ENCODE measurements around the gene MIEF1.

The MIEF1 gene

DNA sequence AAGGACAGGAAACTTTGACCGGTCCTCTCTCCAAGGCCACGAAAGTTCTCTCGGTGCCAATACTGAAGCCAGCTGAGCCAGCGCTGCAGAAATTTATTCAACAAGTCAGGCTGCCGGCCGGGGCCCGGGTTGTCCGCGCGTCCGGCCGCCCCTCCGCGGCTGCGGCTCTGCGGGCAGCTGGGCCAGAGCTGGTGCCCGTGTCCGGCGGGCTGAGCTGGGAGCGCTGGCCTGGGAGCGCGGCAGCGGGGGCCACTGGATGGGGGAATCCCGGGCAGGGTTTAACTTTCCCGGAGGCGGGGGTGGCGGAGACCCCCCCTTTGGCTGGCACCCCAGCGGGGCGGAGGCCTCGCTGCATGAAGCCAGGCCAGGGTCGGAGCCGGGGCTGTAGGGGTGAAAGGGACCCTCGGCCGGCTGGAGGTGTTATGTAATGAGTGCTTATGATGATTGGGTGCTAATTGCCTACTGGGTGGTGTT lies 56.2 kb downstream of the MIEF1 start:
- DNase-seq (ENCODE audit: low spot score), result no peak

GRCh38 chr22:39558950-39559349 lies 56.9 kb downstream of the MIEF1 start:
- no peak for DNase-seq (ENCODE audit: low spot score)

DNA sequence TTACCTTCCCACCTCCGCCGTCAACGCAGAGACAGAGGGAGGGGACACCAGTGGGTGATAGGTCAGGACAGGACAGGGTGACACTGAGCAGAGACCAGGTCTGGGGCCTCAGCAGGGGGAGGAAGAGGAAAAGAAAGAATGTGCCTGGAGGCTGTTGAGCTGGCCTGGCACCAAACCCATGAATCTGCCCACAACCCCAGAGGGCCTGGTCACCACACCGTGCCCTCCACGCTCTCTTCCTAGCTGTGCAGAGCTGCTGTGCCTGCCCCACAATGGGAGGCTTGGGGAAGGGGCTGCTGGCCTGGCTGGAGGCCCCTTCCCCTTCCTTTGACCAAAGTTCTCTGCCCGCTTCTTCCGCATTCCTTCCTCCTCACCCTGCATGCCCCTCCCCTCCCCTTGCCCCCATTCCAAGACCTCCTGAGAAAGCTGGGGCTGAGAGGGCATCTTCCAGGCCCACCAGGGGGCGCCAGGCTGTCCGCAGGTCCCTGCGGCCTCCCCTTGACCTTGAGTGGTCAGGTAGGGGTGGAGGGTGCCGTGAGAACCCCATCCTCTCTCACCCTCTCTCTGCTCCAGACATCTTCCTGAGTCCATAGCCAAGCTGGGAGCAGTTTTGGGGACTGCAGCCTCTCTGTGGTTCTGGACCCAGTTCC lies 57.5 kb downstream of the MIEF1 start:
- no peak for DNase-seq (ENCODE audit: low spot score)

DNA sequence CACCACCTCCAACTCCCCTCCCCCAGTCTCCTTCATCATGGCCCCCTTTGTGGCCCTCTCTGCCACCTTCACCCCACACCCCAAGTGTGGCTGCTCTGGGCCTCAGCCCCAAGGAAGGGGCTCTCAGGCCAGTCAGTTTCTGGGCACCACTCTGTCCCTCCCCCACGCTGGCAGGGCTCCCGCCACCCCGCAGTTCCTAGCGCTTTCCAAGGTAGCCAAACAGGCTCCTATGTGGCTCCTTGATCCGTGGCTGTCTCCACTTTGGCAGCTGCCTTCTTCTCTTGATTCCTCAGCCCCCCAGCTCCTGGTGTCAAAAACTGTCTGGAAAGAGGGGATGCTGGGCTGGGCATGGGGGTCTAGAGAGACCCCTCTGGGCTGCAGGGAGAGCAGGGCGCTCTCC lies 58.0 kb downstream of the MIEF1 start:
- no peak for DNase-seq (ENCODE audit: low spot score)

DNA sequence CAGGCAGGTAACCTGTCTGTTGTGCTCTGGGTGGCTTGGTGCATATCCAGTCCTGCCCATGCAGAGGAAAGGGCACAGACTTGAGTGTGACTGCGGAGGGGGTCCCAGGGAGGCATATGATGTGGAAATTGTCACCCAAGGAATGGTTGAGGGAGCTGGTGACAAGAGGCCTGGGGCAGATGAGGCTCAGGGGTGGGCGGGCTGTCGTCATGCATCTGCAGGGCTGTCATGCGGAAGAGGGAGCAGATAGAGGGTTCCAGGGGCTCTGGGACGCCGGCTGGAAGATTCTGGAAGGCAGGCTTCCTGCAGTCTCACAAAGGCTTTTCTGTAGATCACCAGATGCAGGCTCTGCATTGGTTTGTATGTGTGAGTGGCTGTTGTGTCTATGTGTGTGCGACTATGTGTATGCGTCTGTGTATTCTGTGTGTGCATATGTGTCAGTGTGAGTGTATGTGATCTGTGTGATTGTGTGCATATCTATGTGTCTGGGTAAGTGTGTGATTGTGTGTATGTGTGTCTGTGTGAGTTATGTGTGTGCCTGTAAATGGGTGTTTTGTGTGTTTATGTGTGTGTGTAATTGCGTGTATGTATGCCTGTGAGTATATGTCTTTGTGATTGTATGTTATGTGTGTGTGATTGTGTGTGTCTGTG lies 60.9 kb downstream of the MIEF1 start:
- DNase-seq (ENCODE audit: low spot score), result no peak

DNA sequence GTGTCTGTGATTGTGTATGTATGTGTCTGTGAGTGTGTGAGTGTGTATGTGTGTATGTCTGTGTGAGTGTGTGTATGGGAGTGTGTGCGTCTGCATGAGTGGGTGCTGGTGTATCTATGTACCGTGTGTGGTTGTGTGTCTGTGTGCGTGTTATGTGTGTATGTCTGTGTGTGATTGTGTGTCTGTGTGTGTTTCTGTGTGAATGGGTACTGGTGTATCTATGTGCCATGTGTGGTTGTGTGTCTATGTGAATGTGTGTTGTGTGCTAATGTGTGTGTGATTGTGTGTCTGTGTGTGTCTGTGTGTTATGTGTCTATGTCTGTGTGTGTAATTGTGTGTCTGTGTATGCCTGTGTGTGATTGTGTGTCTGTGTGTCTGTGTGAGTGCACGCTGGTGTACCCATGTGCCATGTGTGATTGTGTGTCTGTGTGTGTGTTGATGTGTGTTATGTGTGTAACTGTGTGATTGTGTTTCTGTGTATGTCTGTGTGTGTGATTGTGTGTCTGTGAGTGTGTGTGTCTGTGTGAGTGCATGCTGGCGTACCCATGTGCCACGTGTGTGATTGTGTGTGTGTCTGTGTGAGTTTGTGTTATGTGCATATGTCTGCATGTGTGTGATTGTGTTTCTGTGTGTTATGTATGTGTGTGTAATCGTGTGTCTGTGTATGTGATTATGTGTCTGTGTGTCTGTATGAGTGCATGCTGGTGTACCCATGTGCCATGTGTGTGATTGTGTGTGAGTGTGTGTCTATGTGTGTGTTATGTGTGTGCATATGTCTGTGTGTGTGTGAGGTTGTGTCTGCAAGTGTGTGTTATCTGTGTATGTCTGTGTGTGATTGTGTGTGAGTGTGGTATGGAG lies 61.7 kb downstream of the MIEF1 start:
- no peak for DNase-seq (ENCODE audit: low spot score)

DNA sequence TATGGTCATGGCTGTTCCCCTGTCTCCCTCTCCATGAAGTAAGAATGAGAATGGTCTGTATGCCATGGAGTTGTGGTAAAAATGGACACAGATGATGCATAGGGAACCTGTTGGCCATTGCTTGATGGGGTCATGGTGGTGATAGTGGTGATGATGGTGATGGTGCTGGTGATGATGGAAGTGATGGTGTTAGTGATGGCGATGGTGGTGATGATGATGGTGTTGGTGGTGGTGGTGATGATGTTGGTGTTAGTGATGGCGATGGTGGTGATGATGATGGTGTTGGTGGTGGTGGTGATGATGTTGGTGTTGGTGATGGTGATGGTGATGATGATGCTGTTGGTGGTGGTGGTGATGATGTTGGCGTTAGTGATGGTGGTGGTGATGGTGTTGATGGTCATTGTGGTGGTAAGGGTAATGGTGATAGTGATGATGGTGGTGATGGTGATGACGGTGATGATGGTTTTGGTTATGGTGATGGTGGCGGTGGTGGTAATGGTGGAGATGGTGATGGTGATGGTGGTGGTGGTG lies 63.4 kb downstream of the MIEF1 start:
- DNase-seq (ENCODE audit: low spot score), result no peak

DNA sequence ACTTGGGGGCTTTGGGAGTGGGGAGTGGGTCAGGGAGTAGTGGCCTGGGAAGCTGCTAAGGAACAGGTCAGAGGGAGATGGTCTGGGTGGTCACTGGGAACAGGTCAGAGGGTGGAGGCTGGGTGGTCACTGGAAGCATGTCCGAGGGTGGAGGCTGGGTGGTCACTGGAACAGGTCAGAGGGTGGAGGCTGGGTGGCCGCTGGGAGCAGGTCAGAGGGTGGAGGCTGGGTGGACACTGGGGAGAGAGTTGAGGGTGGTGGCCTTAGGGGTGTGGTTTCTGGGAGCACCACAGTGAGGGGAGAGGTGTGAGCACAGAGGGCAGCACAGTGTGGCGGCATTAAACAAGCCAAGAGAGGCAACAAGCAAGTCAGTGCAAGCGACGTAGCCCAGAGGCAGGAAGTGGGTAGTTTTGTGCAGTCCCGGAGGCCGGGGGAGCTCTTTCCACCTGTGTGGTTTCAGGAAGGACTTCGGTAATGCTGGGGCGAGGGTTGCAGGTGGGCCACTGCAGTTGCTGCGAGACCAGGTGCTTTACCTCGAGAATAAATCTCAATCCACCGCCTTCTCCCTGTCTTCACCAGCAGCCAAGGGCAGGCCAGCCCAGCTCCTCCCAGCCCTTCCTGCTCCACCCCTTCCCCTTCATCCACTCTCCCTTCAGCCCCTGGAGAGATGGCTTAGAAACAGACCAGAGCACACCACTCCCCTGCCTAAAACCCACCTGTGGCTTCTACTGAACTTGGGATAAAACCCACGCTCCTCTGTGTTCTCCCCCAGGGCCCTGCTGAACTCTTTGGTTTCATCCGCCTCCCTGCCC lies 65.3 kb downstream of the MIEF1 start:
- no peak for DNase-seq (ENCODE audit: low spot score)
